Fibroblast of lung (primary cell): Measurements from ENCODE around the gene BCAT1. TPM values are rescaled to one million over a fixed set of nuclear protein-coding genes. Genes with fewer than 3 reads are reported as not detected.
A peak's percentile ranks its signal among the peaks of the same experiment; 100 is the strongest.
"Not testable (repeated sequence)": the region's sequence is repeated elsewhere in the genome, so short reads cannot be mapped to it uniquely, and the experiment has no call there.

Source experiments
- DNase-seq, 2 donors: peaks; one replicate each; pipeline versions ENCODE4 v3.0.0 to v3.0.0-alpha.2; 2010; ENCODE audit warnings: low read depth in 2 of 2
- H2AFZ ChIP-seq: 2 replicates; pipeline ENCODE4 v1.5.1; 2012; ENCODE audit warnings: low read length, control low read depth, inconsistent platforms
- H3K27ac ChIP-seq: 2 replicates; pipeline ENCODE4 v1.5.1; 2011; ENCODE audit warnings: low read length, control low read depth; ENCODE audit not compliant: insufficient read depth
- H3K27me3 ChIP-seq: 2 replicates; pipeline ENCODE4 v1.5.1; 2011; ENCODE audit warnings: mild to moderate bottlenecking, low read length; ENCODE audit not compliant: control insufficient read depth, insufficient read depth
- H3K36me3 ChIP-seq: 2 replicates; pipeline ENCODE4 v1.5.1; 2011; ENCODE audit warnings: low read length; ENCODE audit not compliant: control insufficient read depth, insufficient read depth
- H3K4me1 ChIP-seq: 2 replicates; pipeline ENCODE4 v1.5.1; 2011; ENCODE audit warnings: low read length; ENCODE audit not compliant: control insufficient read depth, insufficient read depth; ENCODE audit errors: extremely low read depth
- H3K4me2 ChIP-seq: 2 replicates; pipeline ENCODE4 v1.5.1; 2011; ENCODE audit warnings: low read length, control low read depth; ENCODE audit not compliant: insufficient read depth; ENCODE audit errors: extremely low read depth
- H3K4me3 ChIP-seq, 4 experiments: fragments of 200-600 bp in 1 of 4; sonication (generic) in 1 of 4; replicated peaks in 1 of 4; 2 replicates each; pipeline ENCODE4 v1.5.1; 2011 to 2016; ENCODE audit warnings: low read length in 4 of 4, low read depth in 3 of 4, mild to moderate bottlenecking in 3 of 4, control low read depth in 2 of 4, inconsistent platforms in 1 of 4, mixed read lengths in 1 of 4; ENCODE audit not compliant: insufficient read depth in 1 of 4; ENCODE audit errors: control extremely low read depth in 1 of 4
- H3K79me2 ChIP-seq: 2 replicates; pipeline ENCODE4 v1.5.1; 2012; ENCODE audit warnings: mild to moderate bottlenecking, low read length, inconsistent platforms; ENCODE audit not compliant: control insufficient read depth, insufficient read depth
- H3K9ac ChIP-seq: 2 replicates; pipeline ENCODE4 v1.5.1; 2011; ENCODE audit warnings: mild to moderate bottlenecking, low read length, control low read depth; ENCODE audit not compliant: insufficient read depth
- H3K9me3 ChIP-seq: 2 replicates; pipeline ENCODE4 v1.5.1; 2012; ENCODE audit warnings: low read depth, low read length; ENCODE audit not compliant: control insufficient read depth, insufficient read depth
- H4K20me1 ChIP-seq: 2 replicates; pipeline ENCODE4 v1.5.1; 2011; ENCODE audit warnings: low read length; ENCODE audit not compliant: control insufficient read depth, insufficient read depth; ENCODE audit errors: extremely low read depth
- CTCF ChIP-seq, 2 donors: IDR thresholded peaks in 1 of 2; conservative IDR thresholded peaks in 1 of 2; 1 replicate in 1 of 2; 2 replicates in 1 of 2; pipeline ENCODE4 v1.5.1; 2011 to 2012; ENCODE audit warnings: low read length in 2 of 2, control low read depth in 1 of 2, inconsistent platforms in 1 of 2, low read depth in 1 of 2, mild to moderate bottlenecking in 1 of 2
- EZH2 ChIP-seq: IDR thresholded peaks from 2 replicates; pipeline ENCODE4 v1.5.1; 2012; ENCODE audit warnings: low read length, control low read depth, mild to moderate bottlenecking; ENCODE audit errors: missing control alignments
- polyA plus RNA-seq, 2 donors: library from polyadenylated mRNA; depleted of rRNA in 1 of 2; stranded (reverse) in 1 of 2; unstranded in 1 of 2; fragments of >200 nt; gene quantifications; 2 replicates each; pipeline ENCODE4 v1.2.1, GENCODE V29; 2011 to 2012; ENCODE audit warnings: missing spikeins in 1 of 2
- total RNA-seq: library from RNA; depleted of rRNA; stranded (reverse); fragments of >200 nt; gene quantifications from 2 replicates; pipeline ENCODE4 v1.2.1, GENCODE V29; 2014

The BCAT1 gene
- total and polyA plus RNA-seq, 2 donors (not counting 1 experiment from before 2014, with no cell fraction given): 27.8 to 162 TPM

GRCh38 chr12:24913130-24913529 lies 35.8 kb downstream of the BCAT1 start:
- TF ChIP-seq CTCF (conservative IDR thresholded peaks at IDR 0.05 in 1 of 2, IDR thresholded peaks at IDR 0.05 in 1 of 2; ENCODE audit: low read depth in 1 of 2, low read length in 2 of 2) (no peak), EZH2 (no peak)

DNA sequence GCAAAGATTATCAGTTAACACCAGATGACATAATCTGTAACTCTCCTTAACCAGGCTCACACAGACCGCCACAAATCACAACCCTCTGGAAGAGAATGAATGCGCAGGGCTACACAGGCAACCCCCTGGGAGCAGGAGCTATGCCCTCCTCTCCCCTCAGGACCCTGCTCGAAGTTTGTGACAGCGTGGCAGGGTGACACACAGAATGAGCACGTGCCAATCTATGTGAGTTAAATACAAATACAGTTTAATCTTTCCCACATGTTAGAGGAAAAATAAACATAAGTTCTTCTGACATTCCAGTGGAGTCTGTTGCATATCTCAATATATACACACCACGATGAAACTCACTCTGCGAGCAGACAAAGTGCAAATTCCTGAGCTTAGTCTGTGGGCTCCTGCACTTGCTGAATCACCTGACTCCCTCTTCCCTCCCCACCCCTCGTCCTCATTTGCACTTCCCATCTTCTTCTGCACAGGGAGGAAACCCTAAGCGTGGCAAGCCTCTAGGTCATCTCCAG lies 37.6 kb downstream of the BCAT1 start:
- Histone ChIP-seq H3K9ac (no peak overlapping the region), H2AFZ (no peak overlapping the region), H4K20me1 (no peaks in the 10 kb centered on the region), H3K4me1 (peaks cover 9% of the 10 kb centered on the region), H3K4me3 (no peak overlapping the region), H3K79me2 (peaks cover 4% of the 10 kb centered on the region), H3K27me3 (no peaks in the 10 kb centered on the region), H3K9me3 (no peaks in the 10 kb centered on the region), H3K4me2 (peak overlapping the region; percentile 44), H3K36me3 (no peaks in the 10 kb centered on the region), H3K27ac (peak overlapping the region; percentile 61)
- TF ChIP-seq EZH2 (no peak), CTCF (conservative IDR thresholded peaks at IDR 0.05 in 1 of 2, IDR thresholded peaks at IDR 0.05 in 1 of 2; ENCODE audit: low read depth in 1 of 2, low read length in 2 of 2) (no peak)
- DNase-seq: peak; percentile 74 to 94

More at GRCh38 chr12:24913130-24913529, 35.8 kb downstream of the BCAT1 start:
- Histone ChIP-seq H3K4me1 (peaks cover 9% of the 10 kb centered on the region), H3K4me2 (no peak overlapping the region), H2AFZ (no peak overlapping the region), H3K9ac (no peak overlapping the region), H3K27me3 (no peaks in the 10 kb centered on the region), H3K27ac (no peak overlapping the region), H3K36me3 (no peaks in the 10 kb centered on the region), H3K9me3 (no peaks in the 10 kb centered on the region), H4K20me1 (no peaks in the 10 kb centered on the region), H3K79me2 (peaks cover 4% of the 10 kb centered on the region), H3K4me3 (no peak overlapping the region)
- DNase-seq: no peak

- not testable (repeated sequence) for H3K4me3 ChIP-seq, H4K20me1 ChIP-seq, H3K4me2 ChIP-seq, H3K79me2 ChIP-seq, H3K9me3 ChIP-seq, DNase-seq, H3K27me3 ChIP-seq, H3K9ac ChIP-seq, H3K36me3 ChIP-seq, H2AFZ ChIP-seq
- Histone ChIP-seq H3K27ac (peak overlapping the region; percentile 12), H3K4me1 (peaks cover 12% of the 10 kb centered on the region)
Measured at GRCh38 chr12:24910192-24910591, 38.7 kb downstream of the BCAT1 start.
